Liver (tissue), 5 donors: ENCODE results near the gene ACOT7. TPM values are rescaled to one million over a fixed set of nuclear protein-coding genes. Genes with fewer than 3 reads are reported as not detected.

Source experiments
- polyA plus RNA-seq, 2 donors: library from polyadenylated mRNA; stranded (reverse) in 1 of 2; unstranded in 1 of 2; fragments of 200-250 nt in 1 of 2; fragments of >200 nt in 1 of 2; fragmentation: Nextera tagmentation in 1 of 2; extraction: Ambion mirVana in 1 of 2; gene quantifications; one replicate each; pipeline versions ENCODE4 v1.2.1 to v1.2.3, GENCODE V29; 2013 to 2015
- small RNA-seq: library from RNA; depleted of rRNA; stranded (forward); fragments of <200 nt; gene quantifications from one replicate; pipeline ENCODE3, GENCODE V24; 2014
- total RNA-seq, 2 donors: library from RNA; depleted of rRNA; stranded (reverse); fragments of >200 nt; gene quantifications; one replicate each; pipeline ENCODE4 v1.2.3, GENCODE V29; 2014
- donor health status: healthy.
- donor health status: healthy.
- donor health status: healthy.

The ACOT7 gene
- total and polyA plus RNA-seq, 4 donors = 8.7 to 14.4 (median 10.4) TPM

Small RNAs within 50 kb of the gene (small RNA-seq; reads per million reads assigned to genes)
- not detected for gene MIR4252

Other genes with a start within 250 kb of the ACOT7 start
- gene CHD5, start 213.4 kb downstream of the ACOT7 start, total RNA-seq = under 1 TPM; under 0.01 to 0.08 TPM
- gene CHD5, start 213.4 kb downstream of the ACOT7 start, polyA plus RNA-seq = not detected
- gene RPL22, start 194.2 kb downstream of the ACOT7 start, total RNA-seq = 10 to 100 TPM; 38.9 to 77.9 TPM
- gene RPL22, start 194.2 kb downstream of the ACOT7 start, polyA plus RNA-seq = 100 to 1,000 TPM in 1 of 2 donors, 10 to 100 TPM in 1; 76.7 to 105 TPM
- 10 to 100 TPM in 1 of 2 donors, 1 to 10 TPM in 1; 7.6 to 13.7 TPM for gene RNF207, start 187.6 kb downstream of the ACOT7 start, total RNA-seq
- 1 to 10 TPM; 3.3 to 4.0 TPM for gene RNF207, start 187.6 kb downstream of the ACOT7 start, polyA plus RNA-seq
- 10 to 100 TPM; 26.8 to 38.2 TPM for gene ICMT, start 157.8 kb downstream of the ACOT7 start, total RNA-seq
- gene ICMT, start 157.8 kb downstream of the ACOT7 start, polyA plus RNA-seq = 10 to 100 TPM in 1 of 2 donors, 1 to 10 TPM in 1; 7.1 to 16.8 TPM
- gene HES3, start 149.6 kb downstream of the ACOT7 start, total RNA-seq = not detected
- gene HES3, start 149.6 kb downstream of the ACOT7 start, polyA plus RNA-seq = not detected
- 1 to 10 TPM in 1 of 2 donors, under 1 TPM in 1; 0.37 to 5.9 TPM for gene GPR153, start 132.7 kb downstream of the ACOT7 start, total RNA-seq
- gene GPR153, start 132.7 kb downstream of the ACOT7 start, polyA plus RNA-seq = 1 to 10 TPM; 2.2 to 3.3 TPM
- not detected for gene HES2, start 26.2 kb upstream of the ACOT7 start, total RNA-seq
- under 1 TPM in 1 of 2 donors, not detected in 1; 0.10 TPM for gene HES2, start 26.2 kb upstream of the ACOT7 start, polyA plus RNA-seq
- 10 to 100 TPM; 61.5 to 66.1 TPM for gene ESPN, start 31.0 kb upstream of the ACOT7 start, total RNA-seq
- 100 to 1,000 TPM in 1 of 2 donors, 10 to 100 TPM in 1; 70.3 to 103 TPM for gene ESPN, start 31.0 kb upstream of the ACOT7 start, polyA plus RNA-seq
- 1 to 10 TPM; 2.2 to 2.6 TPM for gene TNFRSF25, start 72.4 kb upstream of the ACOT7 start, total RNA-seq
- 1 to 10 TPM in 1 of 2 donors, under 1 TPM in 1; 0.78 to 1.9 TPM for gene TNFRSF25, start 72.4 kb upstream of the ACOT7 start, polyA plus RNA-seq
- 1 to 10 TPM; 1.4 to 1.9 TPM for gene PLEKHG5, start 97.9 kb upstream of the ACOT7 start, total RNA-seq
- gene PLEKHG5, start 97.9 kb upstream of the ACOT7 start, polyA plus RNA-seq = under 1 TPM; 0.28 to 0.81 TPM
- gene NOL9, start 160.7 kb upstream of the ACOT7 start, total RNA-seq = 10 to 100 TPM; 13.6 to 15.1 TPM
- 1 to 10 TPM; 2.1 to 5.3 TPM for gene NOL9, start 160.7 kb upstream of the ACOT7 start, polyA plus RNA-seq
- gene TAS1R1, start 161.5 kb upstream of the ACOT7 start, total RNA-seq = not detected
- gene TAS1R1, start 161.5 kb upstream of the ACOT7 start, polyA plus RNA-seq = not detected
- gene ZBTB48, start 186.2 kb upstream of the ACOT7 start, total RNA-seq = 10 to 100 TPM in 1 of 2 donors, 1 to 10 TPM in 1; 8.3 to 18.1 TPM
- 10 to 100 TPM in 1 of 2 donors, 1 to 10 TPM in 1; 9.4 to 16.8 TPM for gene ZBTB48, start 186.2 kb upstream of the ACOT7 start, polyA plus RNA-seq
- 10 to 100 TPM; 20.8 to 30.4 TPM for gene KLHL21, start 209.1 kb upstream of the ACOT7 start, total RNA-seq
- 10 to 100 TPM in 1 of 2 donors, 1 to 10 TPM in 1; 8.7 to 12.4 TPM for gene KLHL21, start 209.1 kb upstream of the ACOT7 start, polyA plus RNA-seq
- 1 to 10 TPM; 4.1 to 8.7 TPM for gene PHF13, start 220.0 kb upstream of the ACOT7 start, total RNA-seq
- gene PHF13, start 220.0 kb upstream of the ACOT7 start, polyA plus RNA-seq = 1 to 10 TPM; 1.4 to 3.5 TPM
- 1 to 10 TPM; 7.2 to 8.7 TPM for gene THAP3, start 231.1 kb upstream of the ACOT7 start, total RNA-seq
- gene THAP3, start 231.1 kb upstream of the ACOT7 start, polyA plus RNA-seq = 10 to 100 TPM in 1 of 2 donors, 1 to 10 TPM in 1; 8.4 to 10.2 TPM